Neuronal stem cell (in vitro differentiated cells): ENCODE data around the gene STX4.

Source experiments
- DNase-seq: peaks from one replicate; pipeline ENCODE4 v3.0.0-alpha.2; 2013; ENCODE audit warnings: low spot score
- H2AFZ ChIP-seq: one replicate; pipeline ENCODE4 v1.6.1; 2013; ENCODE audit warnings: mild to moderate bottlenecking, low read length, inconsistent platforms
- H2AK5ac ChIP-seq: 2 replicates; pipeline ENCODE4 v1.6.1; 2013; ENCODE audit warnings: low read depth, mild to moderate bottlenecking, inconsistent platforms, low read length, moderate library complexity, mixed read lengths
- H2BK120ac ChIP-seq: 2 replicates; pipeline ENCODE4 v1.6.1; 2013; ENCODE audit warnings: low read depth, mild to moderate bottlenecking, inconsistent platforms, low read length, moderate library complexity, mixed read lengths
- H2BK12ac ChIP-seq: one replicate; pipeline ENCODE4 v1.6.1; 2013; ENCODE audit warnings: low read length, inconsistent platforms
- H2BK15ac ChIP-seq: 2 replicates; pipeline ENCODE4 v1.6.1; 2013; ENCODE audit warnings: mild to moderate bottlenecking, low read length, inconsistent platforms, mixed read lengths
- H2BK5ac ChIP-seq: one replicate; pipeline ENCODE4 v1.6.1; 2013; ENCODE audit warnings: inconsistent platforms, mild to moderate bottlenecking, low read length, moderate library complexity
- H3K14ac ChIP-seq: one replicate; pipeline ENCODE4 v1.6.1; 2013; ENCODE audit warnings: low read length, inconsistent platforms
- H3K18ac ChIP-seq: 2 replicates; pipeline ENCODE4 v1.6.1; 2013; ENCODE audit warnings: low read length, inconsistent platforms
- H3K23ac ChIP-seq: 2 replicates; pipeline ENCODE4 v1.6.1; 2013; ENCODE audit warnings: low read depth, mild to moderate bottlenecking, mixed read lengths, low read length, inconsistent platforms; ENCODE audit not compliant: poor library complexity
- H3K27ac ChIP-seq: replicated peaks from 3 replicates; pipeline ENCODE4 v1.5.1; 2013; ENCODE audit warnings: low read length, inconsistent platforms
- H3K27me3 ChIP-seq, 3 experiments: 2 replicates each; pipeline ENCODE4 v1.6.1; 2013; ENCODE audit warnings: low read length in 3 of 3, mild to moderate bottlenecking in 2 of 3, inconsistent platforms in 1 of 3, low read depth in 1 of 3, mixed read lengths in 1 of 3, moderate library complexity in 1 of 3; ENCODE audit not compliant: control insufficient read depth in 3 of 3, insufficient read depth in 3 of 3
- H3K36me3 ChIP-seq, 2 donors: replicated peaks in 1 of 2; 2 replicates each; pipeline ENCODE4 v1.6.1; 2013; ENCODE audit warnings: low read length in 2 of 2; ENCODE audit not compliant: control insufficient read depth in 2 of 2, insufficient read depth in 2 of 2
- H3K4ac ChIP-seq: 2 replicates; pipeline ENCODE4 v1.6.1; 2013; ENCODE audit warnings: inconsistent platforms, mild to moderate bottlenecking, low read length, moderate library complexity
- H3K4me1 ChIP-seq, 2 donors: 1 replicate in 1 of 2; 2 replicates in 1 of 2; pipeline ENCODE4 v1.6.1; 2013; ENCODE audit warnings: low read length in 2 of 2, low read depth in 1 of 2; ENCODE audit not compliant: control insufficient read depth in 2 of 2, insufficient read depth in 1 of 2
- H3K4me2 ChIP-seq: one replicate; pipeline ENCODE4 v1.6.1; 2013; ENCODE audit warnings: mild to moderate bottlenecking, low read length, inconsistent platforms; ENCODE audit not compliant: insufficient read depth, poor library complexity, severe bottlenecking
- H3K4me3 ChIP-seq, 2 donors: 2 replicates each; pipeline ENCODE4 v1.5.1; 2013; ENCODE audit warnings: low read length in 2 of 2, mild to moderate bottlenecking in 2 of 2, inconsistent platforms in 1 of 2, moderate library complexity in 1 of 2
- H3K79me1 ChIP-seq: one replicate; pipeline ENCODE4 v1.6.1; 2013; ENCODE audit warnings: low read depth, mild to moderate bottlenecking, inconsistent platforms, low read length, moderate library complexity
- H3K9ac ChIP-seq: one replicate; pipeline ENCODE4 v1.6.1; 2013; ENCODE audit warnings: mild to moderate bottlenecking, low read depth, low read length, inconsistent platforms; ENCODE audit not compliant: poor library complexity
- H3K9me3 ChIP-seq, 2 donors: replicated peaks in 1 of 2; 2 replicates each; pipeline versions ENCODE3 to v1.6.1; 2013; ENCODE audit warnings: low read length in 2 of 2, mild to moderate bottlenecking in 2 of 2, inconsistent platforms in 1 of 2, low read depth in 1 of 2, mixed read lengths in 1 of 2, moderate library complexity in 1 of 2; ENCODE audit not compliant: control insufficient read depth in 2 of 2, insufficient read depth in 1 of 2
- H4K8ac ChIP-seq: one replicate; pipeline ENCODE4 v1.6.1; 2013; ENCODE audit warnings: low read depth, mild to moderate bottlenecking, inconsistent platforms, low read length, moderate library complexity
- H4K91ac ChIP-seq: one replicate; pipeline ENCODE4 v1.6.1; 2013; ENCODE audit warnings: low read length, low read depth, mild to moderate bottlenecking, inconsistent platforms; ENCODE audit not compliant: poor library complexity
- WGBS, 2 donors: extraction: QIAGEN DNeasy Blood & Tissue Kit; methylation state at CpG; one replicate each; pipeline ENCODE4 v1.1.7; 2013; ENCODE audit warnings: missing lambda C conversion rate in 2 of 2, mixed read lengths in 1 of 2; ENCODE audit not compliant: insufficient read length in 2 of 2, insufficient replicate concordance in 1 of 2; ENCODE audit errors: extremely low coverage in 2 of 2; 5-methylcytosine and 5-hydroxymethylcytosine counted together

STX4 gene

DNA sequence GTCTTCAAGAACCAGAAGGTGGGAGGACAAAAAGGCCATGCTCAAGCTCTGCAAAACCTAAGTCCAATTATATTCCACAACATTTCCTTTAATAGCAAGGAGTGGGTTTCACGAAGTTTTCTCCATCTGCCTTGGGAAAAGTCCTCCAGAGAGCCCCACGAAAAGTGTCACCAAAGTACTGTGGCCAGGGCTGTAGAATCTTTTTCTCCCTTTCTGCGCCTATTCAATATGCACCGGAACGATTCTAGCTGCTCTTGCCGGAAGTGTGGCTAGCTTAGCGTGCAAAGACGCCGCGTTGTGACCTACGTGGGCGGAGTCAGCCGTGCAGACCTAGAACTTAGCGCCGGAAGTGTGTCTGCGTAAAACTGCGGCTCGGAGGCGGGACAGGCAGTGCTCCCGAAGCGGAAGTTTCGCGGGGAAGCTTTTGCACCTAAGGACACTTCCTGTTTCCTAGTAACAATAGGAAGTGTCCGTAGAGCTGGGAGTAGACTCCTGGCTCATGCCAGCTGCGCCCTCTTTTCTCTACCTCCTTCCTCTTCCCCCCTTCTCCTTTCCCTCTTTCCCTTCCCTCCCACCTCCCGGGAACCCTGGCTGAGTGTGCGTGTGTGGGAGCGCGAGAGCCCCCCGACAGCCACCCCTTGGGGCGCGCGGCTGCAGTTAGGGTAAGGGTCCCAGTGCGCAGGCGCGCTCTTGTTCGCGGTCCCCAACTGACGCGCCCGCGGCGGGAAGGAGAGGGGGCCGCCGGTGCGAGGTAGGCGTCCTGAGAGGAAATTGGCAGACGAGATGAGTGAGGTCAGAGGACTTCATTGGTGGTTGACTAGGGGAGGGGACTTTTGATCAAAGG lies 40.8 kb downstream of the STX4 start, which contains the start of the genes ZNF646 and ZNF668:
Gene ZNF646 (plus strand): TSS at position 453 of the 844 bp plus-strand sequence. CDS start 1,903 bp downstream, outside the sequence.
Gene ZNF668 (minus strand): TSS at position 271 of the 844 bp plus-strand sequence. CDS start 9,781 bp downstream, outside the sequence.
- no peaks in the 10 kb centered on the region for H3K27me3 ChIP-seq
- H3K4me1 ChIP-seq = peaks cover 4 to 7% of the 10 kb centered on the region in 2 donors
- no peak within 1 kb of the TSS for H2AK5ac ChIP-seq
- peak within 1 kb of the TSS; percentile 99 for H3K18ac ChIP-seq
- H3K4me2 ChIP-seq = peak within 1 kb of the TSS; percentile 92
- H3K79me1 ChIP-seq = peaks cover 16% of the 10 kb centered on the region
- H3K23ac ChIP-seq = peak within 1 kb of the TSS; percentile 16
- no peak within 1 kb of the TSS for H2BK120ac ChIP-seq
- no peaks in the 10 kb centered on the region for H3K9me3 ChIP-seq
- no peak within 1 kb of the TSS for H4K91ac ChIP-seq
- H3K27ac ChIP-seq = peak within 1 kb of the TSS; percentile 93
- peak within 1 kb of the TSS; percentile 80 to 91 for H3K4me3 ChIP-seq
- H3K4ac ChIP-seq = no peak within 1 kb of the TSS
- H3K14ac ChIP-seq = peak within 1 kb of the TSS; percentile 65
- peak within 1 kb of the TSS; percentile 96 for H2AFZ ChIP-seq
- H2BK5ac ChIP-seq = peak within 1 kb of the TSS; percentile 95
- WGBS, 2 donors = no CpG with 5 or more reads among the region's 48 CpGs
- H2BK12ac ChIP-seq = no peak within 1 kb of the TSS
- DNase-seq = peak; percentile 97
- peak within 1 kb of the TSS; percentile 95 for H3K9ac ChIP-seq
- peaks cover 31 to 36% of the 10 kb centered on the region in 2 donors for H3K36me3 ChIP-seq
- H4K8ac ChIP-seq = no peak within 1 kb of the TSS
- peak within 1 kb of the TSS; percentile 2 for H2BK15ac ChIP-seq

DNA sequence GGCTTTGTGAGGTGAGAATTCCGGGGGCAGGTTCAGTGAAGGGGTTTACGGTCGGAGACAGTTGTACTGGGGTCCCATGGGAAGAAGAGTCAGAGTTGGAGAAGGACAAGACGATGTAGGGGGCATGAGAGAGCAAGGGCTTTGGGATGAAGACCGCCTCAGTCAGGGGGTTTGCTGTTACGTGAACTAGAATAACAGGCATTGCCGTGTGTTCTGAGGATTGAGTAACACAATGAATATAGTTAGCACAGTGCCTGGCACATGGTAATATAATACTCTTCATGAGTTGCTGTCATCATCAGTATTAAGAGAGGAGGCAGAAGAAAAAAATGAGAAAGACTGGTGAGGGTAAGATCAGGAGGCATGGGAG lies 41.4 kb downstream of the STX4 start:
- H3K27ac ChIP-seq = peak overlapping the region; percentile 93
- WGBS, 2 donors = no CpG with 5 or more reads among the region's 7 CpGs

DNA sequence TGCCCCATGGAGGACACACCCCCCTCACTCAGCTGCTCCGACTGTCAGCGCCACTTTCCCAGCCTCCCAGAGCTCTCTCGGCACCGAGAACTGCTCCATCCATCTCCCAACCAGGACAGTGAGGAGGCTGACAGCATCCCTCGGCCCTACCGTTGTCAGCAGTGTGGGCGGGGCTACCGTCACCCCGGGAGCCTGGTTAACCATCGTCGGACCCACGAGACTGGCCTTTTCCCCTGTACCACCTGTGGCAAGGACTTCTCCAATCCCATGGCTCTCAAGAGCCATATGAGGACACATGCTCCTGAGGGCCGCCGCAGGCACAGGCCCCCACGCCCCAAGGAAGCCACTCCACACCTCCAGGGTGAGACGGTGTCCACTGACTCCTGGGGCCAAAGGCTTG lies 43.0 kb downstream of the STX4 start:
- Histone ChIP-seq H3K27ac (no peak overlapping the region), H3K4ac (no peak overlapping the region), H4K8ac (no peak overlapping the region), H3K79me1 (peaks cover 29% of the 10 kb centered on the region), H3K4me2 (no peak overlapping the region), H3K9me3 (no peaks in the 10 kb centered on the region), H3K23ac (no peak overlapping the region), H2AFZ (no peak overlapping the region), H2AK5ac (no peak overlapping the region), H2BK5ac (no peak overlapping the region), H2BK15ac (no peak overlapping the region), H3K4me3 (no peak overlapping the region), H2BK120ac (no peak overlapping the region), H3K36me3 (peaks cover 52 to 57% of the 10 kb centered on the region in 2 donors), H3K14ac (no peak overlapping the region), H2BK12ac (no peak overlapping the region), H3K18ac (no peak overlapping the region), H4K91ac (no peak overlapping the region), H3K9ac (no peak overlapping the region), H3K27me3 (no peaks in the 10 kb centered on the region), H3K4me1 (peaks cover 4 to 7% of the 10 kb centered on the region in 2 donors)
- no CpG with 5 or more reads among the region's 16 CpGs for WGBS, 2 donors
- no peak for DNase-seq

More for the DNA sequence above, 41.4 kb downstream of the STX4 start:
- H3K14ac ChIP-seq = no peak overlapping the region
- no peak overlapping the region for H3K9ac ChIP-seq
- peak overlapping the region; percentile 84 for H2AFZ ChIP-seq
- H4K91ac ChIP-seq = no peak overlapping the region
- no peaks in the 10 kb centered on the region for H3K9me3 ChIP-seq
- H3K36me3 ChIP-seq = peaks cover 37 to 42% of the 10 kb centered on the region in 2 donors
- H3K4ac ChIP-seq = no peak overlapping the region
- H3K4me1 ChIP-seq = peaks cover 4 to 7% of the 10 kb centered on the region in 2 donors
- no peak overlapping the region for H2BK5ac ChIP-seq
- no peak overlapping the region for H3K23ac ChIP-seq
- H2AK5ac ChIP-seq = no peak overlapping the region
- peaks cover 21% of the 10 kb centered on the region for H3K79me1 ChIP-seq
- H4K8ac ChIP-seq = no peak overlapping the region
- no peak overlapping the region for H2BK15ac ChIP-seq
- no peak overlapping the region for H2BK12ac ChIP-seq
- H3K27me3 ChIP-seq = no peaks in the 10 kb centered on the region
- no peak overlapping the region for H2BK120ac ChIP-seq
- no peak for DNase-seq
- H3K4me2 ChIP-seq = peak overlapping the region; percentile 78
- peak overlapping the region; percentile 9 for H3K18ac ChIP-seq
- peak overlapping the region; percentile 80 to 91 for H3K4me3 ChIP-seq

DNA sequence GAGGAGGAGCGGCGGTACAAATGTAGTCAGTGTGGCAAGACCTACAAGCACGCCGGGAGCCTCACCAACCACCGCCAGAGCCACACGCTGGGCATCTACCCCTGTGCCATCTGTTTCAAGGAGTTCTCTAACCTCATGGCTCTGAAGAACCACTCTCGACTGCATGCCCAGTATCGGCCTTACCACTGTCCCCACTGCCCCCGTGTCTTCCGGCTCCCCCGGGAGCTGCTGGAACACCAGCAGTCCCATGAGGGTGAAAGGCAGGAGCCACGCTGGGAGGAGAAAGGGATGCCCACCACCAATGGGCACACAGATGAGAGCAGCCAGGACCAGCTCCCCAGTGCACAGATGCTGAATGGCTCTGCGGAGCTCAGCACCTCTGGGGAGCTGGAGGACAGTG lies 43.7 kb downstream of the STX4 start:
- Histone ChIP-seq H3K9ac (no peak overlapping the region), H3K4me3 (no peak overlapping the region), H3K9me3 (no peaks in the 10 kb centered on the region), H3K36me3 (peaks cover 58 to 64% of the 10 kb centered on the region in 2 donors), H2AFZ (no peak overlapping the region), H4K91ac (no peak overlapping the region), H3K4me2 (no peak overlapping the region), H2AK5ac (no peak overlapping the region), H3K27me3 (no peaks in the 10 kb centered on the region), H2BK15ac (no peak overlapping the region), H2BK120ac (no peak overlapping the region), H3K14ac (no peak overlapping the region), H2BK12ac (no peak overlapping the region), H3K18ac (no peak overlapping the region), H3K4me1 (peaks cover under 1 to 3% of the 10 kb centered on the region in 2 donors), H4K8ac (no peak overlapping the region), H2BK5ac (no peak overlapping the region), H3K79me1 (peaks cover 31% of the 10 kb centered on the region), H3K23ac (no peak overlapping the region), H3K27ac (no peak overlapping the region), H3K4ac (no peak overlapping the region)
- no peak for DNase-seq
- no CpG with 5 or more reads among the region's 13 CpGs for WGBS, 2 donors
